ENCODE measurements around the gene PROKR1. TPM values are rescaled to one million over a fixed set of nuclear protein-coding genes. Genes with fewer than 3 reads are reported as not detected.
"Not testable (repeated sequence)": the region's sequence is repeated elsewhere in the genome, so short reads cannot be mapped to it uniquely, and the experiment has no call there.

The PROKR1 gene
- total RNA-seq: under 1 TPM; 0.24 to 0.50 TPM
- 0.36 TPM for polyA plus RNA-seq (ENCODE audit: insufficient read depth, low read depth, low replicate concordance)
- long read RNA-seq, donor 1: 0 reads
- long read RNA-seq, donor 2: 0 reads

- no peak for TF ChIP-seq POLR2A (IDR thresholded peaks at IDR 0.05)
- no peak for TF ChIP-seq CTCF (IDR thresholded peaks at IDR 0.05)
- Histone ChIP-seq H3K9me3 (no peaks in the 10 kb centered on the region), H3K27me3 (no peaks in the 10 kb centered on the region), H3K4me3 (peak within 1 kb of the TSS; percentile 40 to 54), H3K36me3 (ENCODE audit: low read depth, missing control alignments) (no peaks in the 10 kb centered on the region), H3K27ac (no peak within 1 kb of the TSS), H3K4me1 (peaks cover 8% of the 10 kb centered on the region)
- intact Hi-C loops (cut with DNase I; ENCODE audit: low total_unique reads): no loop called here
- peak; percentile 22 for DNase-seq
- WGBS, 2 donors: 0 to 1% methylated on average over 22 to 64 of the region's 86 CpGs
These were observed at the start of gene PROKR1 for GRCh38 chr2:68643011-68643873. Gene PROKR1, plus strand, starts transcription at chr2:68643579. Its CDS starts 2,243 bp downstream, at chr2:68645822.

DNA sequence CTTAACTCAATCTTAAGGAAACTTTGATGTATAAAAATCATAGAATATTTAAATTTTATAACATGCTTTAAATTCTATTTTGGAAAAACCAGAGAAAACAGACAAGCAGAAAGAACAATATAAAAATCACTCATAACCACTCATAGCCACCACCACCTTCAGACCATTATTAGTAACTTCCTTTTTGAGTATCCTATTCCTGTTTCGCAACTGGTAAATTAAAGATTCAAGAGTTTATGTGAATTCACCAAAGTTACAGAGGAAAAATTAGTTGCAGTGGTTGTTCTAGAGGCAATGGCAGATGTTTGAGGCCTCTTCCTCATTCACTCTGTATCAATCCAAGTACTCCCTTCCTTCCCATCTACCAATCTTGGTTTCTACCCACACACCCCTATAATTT is 49.3 kb upstream of the PROKR1 start:
- Histone ChIP-seq H3K9me3 (no peaks in the 10 kb centered on the region), H3K36me3 (ENCODE audit: low read depth, missing control alignments) (no peaks in the 10 kb centered on the region), H3K27me3 (no peaks in the 10 kb centered on the region), H3K27ac (no peak overlapping the region), H3K4me1 (no peaks in the 10 kb centered on the region), H3K4me3 (no peak overlapping the region)
- 83 to 93% methylated on average over 1 of the region's 1 CpG for whole genome bisulfite sequencing, 2 donors
- no peak for DNase-seq
- intact Hi-C loops (cut with DNase I; ENCODE audit: low total_unique reads): no loop called here
- no peak for TF ChIP-seq POLR2A (IDR thresholded peaks at IDR 0.05)
- no peak for TF ChIP-seq CTCF (IDR thresholded peaks at IDR 0.05)

DNA sequence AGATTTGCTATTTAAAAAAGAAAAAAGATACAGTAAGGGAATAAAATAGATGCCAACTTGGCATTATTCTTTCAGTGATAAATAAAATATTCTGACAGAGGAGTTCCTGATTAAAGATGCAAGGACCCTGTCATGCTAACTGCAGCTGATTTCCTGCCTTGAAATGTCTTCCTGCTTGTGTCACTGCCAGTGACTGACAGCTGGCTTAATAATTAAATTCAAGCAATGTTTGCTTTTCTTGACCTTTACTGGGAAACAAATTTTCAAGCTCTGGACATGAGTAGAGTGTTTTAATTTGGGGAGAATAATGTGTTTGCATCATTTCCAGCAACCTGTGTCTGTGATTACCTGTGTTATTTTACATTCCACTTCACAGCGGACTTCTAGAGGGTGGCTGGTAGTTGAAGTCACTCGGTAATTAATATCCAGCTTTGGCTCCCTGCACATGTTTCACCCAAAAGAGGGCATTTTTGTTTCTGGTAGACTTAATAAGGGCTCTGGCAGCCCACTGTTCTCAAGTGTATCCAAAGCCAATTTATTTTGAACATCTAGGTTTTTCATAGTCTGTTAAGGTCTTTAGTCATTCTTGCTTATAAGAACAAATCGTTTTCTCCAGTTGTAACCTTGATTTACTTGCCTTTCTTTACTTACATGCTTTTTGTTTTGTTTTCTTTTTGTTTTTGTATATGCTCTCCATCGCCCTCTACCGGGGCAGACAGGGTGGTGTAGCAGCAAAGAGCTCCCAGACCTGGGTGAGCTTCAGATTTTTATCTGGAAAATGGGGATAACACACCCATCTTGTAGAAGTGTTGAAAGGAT is 48.5 kb upstream of the PROKR1 start:
- no peaks in the 10 kb centered on the region for H3K9me3 ChIP-seq
- no peak for TF ChIP-seq POLR2A (IDR thresholded peaks at IDR 0.05)
- peak; percentile 11 to 72 (median 15) for TF ChIP-seq CTCF (IDR thresholded peaks at IDR 0.05)
- H3K36me3 ChIP-seq (ENCODE audit: low read depth, missing control alignments): no peaks in the 10 kb centered on the region
- 49 to 50% methylated on average over 5 of the region's 5 CpGs for WGBS, 2 donors
- H3K4me3 ChIP-seq: no peak overlapping the region
- DNase-seq: peak; percentile 34
- H3K27ac ChIP-seq: no peak overlapping the region
- intact Hi-C loops (cut with DNase I; ENCODE audit: low total_unique reads): no loop called here
- H3K4me1 ChIP-seq: no peaks in the 10 kb centered on the region
- no peaks in the 10 kb centered on the region for H3K27me3 ChIP-seq

DNA sequence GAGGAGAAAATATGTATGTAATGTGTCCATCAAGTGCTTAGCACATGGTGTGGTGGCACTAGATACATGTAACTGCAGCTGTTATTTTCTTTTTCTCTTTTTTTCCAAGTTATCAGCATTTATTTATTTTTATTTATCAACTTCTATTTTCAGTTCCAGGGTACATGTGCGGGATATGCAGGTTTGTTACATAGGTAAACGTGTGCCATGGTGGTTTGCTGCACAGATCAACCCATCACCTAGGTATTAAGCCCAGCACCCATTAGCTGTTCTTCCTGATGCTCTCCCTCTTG is 47.9 kb upstream of the PROKR1 start:
- H3K36me3 ChIP-seq (ENCODE audit: low read depth, missing control alignments); intact Hi-C loops (cut with DNase I; ENCODE audit: low total_unique reads): not testable (repeated sequence)
- 81 to 93% methylated on average over 2 of the region's 2 CpGs for WGBS, 2 donors

DNA sequence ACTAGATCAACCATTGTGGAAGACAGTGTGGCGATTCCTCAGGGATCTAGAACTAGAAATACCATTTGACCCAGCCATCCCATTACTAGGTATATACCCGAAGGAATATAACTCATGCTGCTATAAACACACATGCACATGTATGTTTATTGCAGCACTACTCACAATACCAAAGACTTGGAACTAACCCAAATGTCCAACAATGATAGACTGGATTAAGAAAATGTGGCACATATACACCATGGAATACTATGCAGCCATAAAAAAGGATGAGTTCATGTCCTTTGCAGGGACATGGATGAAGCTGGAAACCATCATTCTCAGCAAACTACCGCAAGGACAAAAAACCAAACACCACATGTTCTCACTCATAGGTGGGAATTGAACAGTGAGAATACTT is 42.9 kb upstream of the PROKR1 start:
- H3K27me3 ChIP-seq; DNase-seq; H3K36me3 ChIP-seq (ENCODE audit: low read depth, missing control alignments); H3K27ac ChIP-seq; intact Hi-C loops (cut with DNase I; ENCODE audit: low total_unique reads); H3K4me1 ChIP-seq; H3K4me3 ChIP-seq; H3K9me3 ChIP-seq: not testable (repeated sequence)
- 96 to 99% methylated on average over 3 of the region's 3 CpGs for WGBS, 2 donors

More for the DNA sequence above, 47.9 kb upstream of the PROKR1 start:
- not testable (repeated sequence) for H3K4me1 ChIP-seq, DNase-seq, H3K27ac ChIP-seq, H3K9me3 ChIP-seq, H3K4me3 ChIP-seq, H3K27me3 ChIP-seq
